HG03460 (cell line): Measurements from ENCODE around the gene ZNF76.

Source experiments
- ATAC-seq: cut with Tn5 transposase; IDR thresholded peaks from one replicate; pipeline ENCODE4 v1.9.1; 2021; ENCODE audit not compliant: unreplicated experiment

Gene ZNF76

GRCh38 chr6:35236223-35236622 lies 23.3 kb upstream of the ZNF76 start:
- no peak for ATAC-seq

GRCh38 chr6:35237476-35237875 lies 22.1 kb upstream of the ZNF76 start:
- no peak for ATAC-seq

GRCh38 chr6:35238843-35239289 lies 20.7 kb upstream of the ZNF76 start:
- ATAC-seq = no peak

GRCh38 chr6:35239581-35239980 lies 20.0 kb upstream of the ZNF76 start:
- no peak for ATAC-seq

GRCh38 chr6:35240838-35241801 lies 18.4 kb upstream of the ZNF76 start:
- no peak for ATAC-seq

- no peak for ATAC-seq
Measured at GRCh38 chr6:35242486-35242885, 17.0 kb upstream of the ZNF76 start.

- no peak for ATAC-seq
Measured at GRCh38 chr6:35242906-35243305, 16.6 kb upstream of the ZNF76 start.

- ATAC-seq = no peak
Measured at GRCh38 chr6:35243386-35243958, 16.1 kb upstream of the ZNF76 start.

- no peak for ATAC-seq
Measured at GRCh38 chr6:35244551-35244950, 15.0 kb upstream of the ZNF76 start.

GRCh38 chr6:35247642-35248231 lies 11.8 kb upstream of the ZNF76 start:
- no peak for ATAC-seq

GRCh38 chr6:35248300-35248699 lies 11.2 kb upstream of the ZNF76 start:
- no peak for ATAC-seq

GRCh38 chr6:35248965-35249364 lies 10.6 kb upstream of the ZNF76 start:
- no peak for ATAC-seq

GRCh38 chr6:35251949-35252348 lies 7.6 kb upstream of the ZNF76 start:
- ATAC-seq = no peak

- no peak for ATAC-seq
Measured at GRCh38 chr6:35253249-35253648, 6.3 kb upstream of the ZNF76 start.

GRCh38 chr6:35258336-35258735 lies 1.2 kb upstream of the ZNF76 start:
- no peak for ATAC-seq

- peak; percentile 14 for ATAC-seq
Measured at GRCh38 chr6:35258858-35259193, 709 bp upstream of the ZNF76 start.

GRCh38 chr6:35259948-35260590 lies 534 bp downstream of the ZNF76 start:
- ATAC-seq = peak; percentile 28

GRCh38 chr6:35260591-35261570 lies 1.3 kb downstream of the ZNF76 start:
- no peak for ATAC-seq

GRCh38 chr6:35262596-35262995 lies 3.1 kb downstream of the ZNF76 start:
- no peak for ATAC-seq

GRCh38 chr6:35264550-35265274 lies 5.2 kb downstream of the ZNF76 start:
- ATAC-seq = no peak
